ENCODE measurements around the gene RALGDS. TPM values are rescaled to one million over a fixed set of nuclear protein-coding genes. Genes with fewer than 3 reads are reported as not detected.
A peak's percentile ranks its signal among the peaks of the same experiment; 100 is the strongest.
"Not testable (repeated sequence)": the region's sequence is repeated elsewhere in the genome, so short reads cannot be mapped to it uniquely, and the experiment has no call there.

Gene RALGDS
- total RNA-seq, 2 experiments from 2014 or later: 79.1 to 92.3 TPM

DNA sequence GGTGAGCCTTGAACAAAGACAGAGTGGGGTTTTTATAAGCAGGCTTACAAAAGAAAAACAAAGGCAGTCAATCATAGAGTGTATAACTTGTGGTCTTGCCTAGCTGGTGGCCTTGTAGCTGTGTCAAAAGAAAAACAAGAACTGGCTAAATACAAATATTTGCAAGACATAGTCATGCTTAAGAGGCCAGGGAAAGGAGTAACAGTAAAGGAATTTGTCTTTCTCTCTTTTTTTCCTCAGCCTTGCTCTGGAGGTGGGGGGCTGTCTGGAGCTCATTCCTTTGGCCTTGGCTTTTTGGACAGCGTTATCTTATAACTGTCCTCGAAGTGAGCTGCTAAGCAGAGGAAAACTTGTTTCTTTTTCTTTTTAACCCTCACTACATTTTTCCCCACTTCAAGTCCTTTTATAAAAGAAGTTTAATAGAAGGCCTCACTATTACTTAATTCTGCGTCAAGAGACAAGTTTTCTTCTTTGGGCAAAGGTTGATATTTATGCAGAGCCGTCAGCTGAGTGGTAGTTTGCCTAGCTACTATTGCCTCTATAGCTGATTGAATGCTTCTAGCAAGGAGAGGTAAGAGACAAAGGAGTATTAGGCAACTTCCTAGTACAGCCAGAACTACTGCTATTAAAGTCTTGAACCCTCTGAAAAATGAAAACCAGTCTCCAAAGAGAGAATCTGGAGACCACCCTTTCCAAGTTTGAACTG lies 45.0 kb downstream of the RALGDS start:
- POLR2A ChIA-PET: no interaction called here
- no peaks in the 10 kb centered on the region for H3K9me3 Mint-ChIP-seq
- H3K27me3 Mint-ChIP-seq: peaks cover 19% of the 10 kb centered on the region
- DNase-seq: no peak
- CTCF ChIA-PET: interaction anchor here (1.3 to 1.5 kb wide), 2 partner anchors 53 to 68 kb away, joined by 3 to 4 read pairs; no protein-coding TSS in a partner anchor
- peaks cover 4% of the 10 kb centered on the region for H3K36me3 Mint-ChIP-seq (ENCODE audit: low read depth)
- H3K27ac Mint-ChIP-seq: no peak overlapping the region
- no peaks in the 10 kb centered on the region for H3K4me1 Mint-ChIP-seq
- no peak overlapping the region for H3K4me3 Mint-ChIP-seq

DNA sequence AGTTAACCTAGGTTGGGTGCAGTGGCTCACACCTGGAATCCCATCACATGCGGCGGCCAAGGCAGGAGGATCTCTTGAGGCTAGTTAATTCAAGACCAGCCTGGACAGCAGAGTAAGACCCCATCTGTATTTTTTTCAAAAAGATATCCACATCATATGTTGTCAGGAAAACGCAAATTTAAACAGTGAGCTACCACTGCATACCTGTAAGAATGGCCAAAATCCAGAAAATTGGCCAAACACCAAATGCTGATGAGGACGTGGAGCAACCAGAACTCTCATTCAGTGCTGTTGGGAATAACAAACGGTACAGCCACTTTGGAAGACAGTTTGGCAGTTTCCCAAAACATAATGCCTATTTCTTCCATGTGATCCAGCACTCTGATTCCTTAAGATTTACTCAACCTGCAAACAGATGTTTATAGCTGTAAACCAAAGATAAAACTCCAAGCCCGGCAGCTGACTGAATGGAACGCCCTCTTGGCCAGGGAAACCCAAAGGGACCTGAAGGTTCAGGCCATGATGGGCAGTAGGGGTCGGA lies 46.9 kb downstream of the RALGDS start:
- Mint-ChIP-seq H3K4me1 (no peaks in the 10 kb centered on the region), H3K9me3 (no peaks in the 10 kb centered on the region), H3K27ac (no peak overlapping the region), H3K36me3 (ENCODE audit: low read depth) (peaks cover 4% of the 10 kb centered on the region), H3K4me3 (no peak overlapping the region), H3K27me3 (peaks cover 7% of the 10 kb centered on the region)
- CTCF ChIA-PET: interaction anchor here (1.3 kb wide), 1 partner anchor 52 kb away, joined by 6 read pairs; no protein-coding TSS in a partner anchor
- no peak for DNase-seq
- POLR2A ChIA-PET: no interaction called here

DNA sequence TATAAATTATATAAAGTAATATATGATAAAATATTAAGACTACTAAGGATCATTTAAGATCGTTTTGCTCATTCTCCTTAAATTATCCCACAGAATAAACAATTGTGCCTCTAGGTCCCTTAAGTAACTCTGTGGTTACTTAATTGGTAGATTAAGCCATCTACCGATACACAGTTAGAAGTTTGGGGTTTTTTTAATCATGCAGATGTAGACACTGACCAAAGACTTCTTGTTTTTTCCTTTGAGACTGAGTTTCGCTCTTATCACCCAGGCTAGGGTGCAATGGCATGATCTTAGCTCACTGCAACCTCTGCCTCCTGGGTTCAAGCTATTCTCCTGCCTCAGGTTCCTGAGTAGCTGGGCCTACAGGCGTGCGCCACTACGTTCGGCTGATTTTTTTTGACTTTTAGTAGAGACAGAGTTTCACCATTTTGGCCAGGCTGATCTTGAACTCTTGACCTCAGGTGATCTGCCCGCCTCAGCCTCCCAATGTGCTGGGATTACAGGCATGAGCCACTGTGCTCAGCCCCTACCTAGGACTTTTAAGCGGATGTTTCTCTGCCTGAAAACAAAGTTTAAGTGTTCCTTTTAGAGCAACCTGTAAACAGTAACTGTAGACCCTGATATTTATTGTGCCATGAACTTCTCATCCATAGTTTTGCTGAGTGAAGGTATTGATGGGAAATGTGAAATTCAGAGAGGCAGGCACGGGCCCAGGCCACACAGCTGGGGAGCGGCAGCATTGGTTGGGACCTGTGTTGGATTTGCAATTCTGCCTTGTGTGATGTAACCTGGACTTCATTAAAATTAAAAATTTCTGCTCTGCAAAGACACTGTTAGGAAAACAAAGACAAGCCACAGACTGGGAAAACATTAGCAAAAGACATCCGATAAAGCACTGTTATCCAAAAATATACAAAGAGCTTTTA lies 47.7 kb downstream of the RALGDS start:
- DNase-seq: no peak
- Mint-ChIP-seq H3K4me3 (no peak overlapping the region), H3K36me3 (ENCODE audit: low read depth) (peaks cover 4% of the 10 kb centered on the region), H3K27me3 (peaks cover 7% of the 10 kb centered on the region), H3K9me3 (no peaks in the 10 kb centered on the region), H3K4me1 (no peaks in the 10 kb centered on the region), H3K27ac (no peak overlapping the region)
- CTCF ChIA-PET: interaction anchor here (1.3 kb wide), 1 partner anchor 51 kb away, joined by 6 read pairs; no protein-coding TSS in a partner anchor
- POLR2A ChIA-PET: no interaction called here

DNA sequence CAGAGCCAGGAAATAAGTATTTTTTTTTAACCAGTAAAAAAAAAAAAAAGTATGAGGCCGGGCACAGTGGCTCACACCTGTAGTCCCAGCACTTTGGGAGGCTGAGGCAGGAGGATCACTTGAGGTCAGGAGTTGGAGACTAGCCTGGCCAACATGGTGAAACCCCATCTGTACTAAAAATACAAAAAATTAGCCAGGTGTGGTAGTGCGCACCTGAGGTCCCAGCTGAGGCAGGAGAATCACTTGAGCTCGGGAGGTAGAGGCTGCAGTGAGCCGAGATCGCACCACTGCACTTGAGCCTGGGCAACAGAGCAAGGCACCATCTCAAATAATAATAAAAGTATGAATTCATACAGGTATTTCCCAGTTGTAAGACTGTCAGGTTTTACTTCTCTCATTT lies 48.8 kb downstream of the RALGDS start:
- POLR2A ChIA-PET, CTCF ChIA-PET, DNase-seq: not testable (repeated sequence)

DNA sequence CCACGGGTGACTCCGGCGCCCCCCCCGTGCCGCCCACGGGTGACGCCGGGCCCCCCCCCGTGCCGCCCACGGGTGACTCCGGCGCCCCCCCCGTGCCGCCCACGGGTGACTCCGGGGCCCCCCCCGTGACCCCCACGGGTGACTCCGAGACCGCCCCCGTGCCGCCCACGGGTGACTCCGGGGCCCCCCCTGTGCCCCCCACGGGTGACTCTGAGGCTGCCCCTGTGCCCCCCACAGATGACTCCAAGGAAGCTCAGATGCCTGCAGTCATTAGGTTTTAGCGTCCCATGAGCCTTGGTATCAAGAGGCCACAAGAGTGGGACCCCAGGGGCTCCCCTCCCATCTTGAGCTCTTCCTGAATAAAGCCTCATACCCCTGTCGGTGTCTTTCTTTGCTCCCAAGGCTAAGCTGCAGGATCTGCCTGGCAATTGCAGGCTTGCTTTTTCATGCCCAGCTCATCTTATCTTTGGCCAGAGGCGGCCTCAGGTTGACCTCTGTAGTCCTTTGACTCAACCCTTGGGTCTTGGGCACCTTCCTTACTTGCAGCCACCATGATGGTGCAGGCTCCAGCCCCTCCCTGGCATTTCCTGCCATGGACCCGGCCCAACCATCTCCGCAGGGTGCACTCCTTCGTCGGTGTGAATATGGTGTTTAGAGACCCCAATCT lies 49.4 kb downstream of the RALGDS start:
- Mint-ChIP-seq H3K36me3 (ENCODE audit: low read depth) (peaks cover 4% of the 10 kb centered on the region), H3K27ac (no peak overlapping the region), H3K27me3 (peaks cover 7% of the 10 kb centered on the region), H3K4me1 (no peaks in the 10 kb centered on the region), H3K4me3 (no peak overlapping the region), H3K9me3 (no peaks in the 10 kb centered on the region)
- no peak for DNase-seq
- ChIA-PET CTCF (no interaction called here), POLR2A (interaction anchor here (0.6 kb wide), 1 partner anchor 87 kb away, joined by 5 read pairs; no protein-coding TSS in a partner anchor)

More for the DNA sequence above, 48.8 kb downstream of the RALGDS start:
- not testable (repeated sequence) for H3K4me1 Mint-ChIP-seq; H3K36me3 Mint-ChIP-seq (ENCODE audit: low read depth); H3K9me3 Mint-ChIP-seq; H3K27me3 Mint-ChIP-seq; H3K27ac Mint-ChIP-seq; H3K4me3 Mint-ChIP-seq

DNA sequence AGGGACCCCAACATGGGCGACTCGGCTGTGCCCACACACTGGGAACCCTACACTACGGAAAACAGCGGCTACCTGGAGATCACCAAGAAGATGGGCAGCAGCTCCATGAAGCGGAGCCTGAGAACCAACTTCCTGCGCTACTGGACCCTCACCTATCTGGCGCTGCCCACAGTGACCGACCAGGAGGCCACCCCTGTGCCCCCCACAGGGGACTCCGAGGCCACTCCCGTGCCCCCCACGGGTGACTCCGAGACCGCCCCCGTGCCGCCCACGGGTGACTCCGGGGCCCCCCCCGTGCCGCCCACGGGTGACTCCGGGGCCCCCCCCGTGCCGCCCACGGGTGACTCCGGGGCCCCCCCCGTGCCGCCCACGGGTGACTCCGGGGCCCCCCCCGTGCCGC lies 50.1 kb downstream of the RALGDS start:
- H3K27me3 Mint-ChIP-seq; H3K27ac Mint-ChIP-seq; H3K4me3 Mint-ChIP-seq; H3K36me3 Mint-ChIP-seq (ENCODE audit: low read depth); H3K9me3 Mint-ChIP-seq; DNase-seq; CTCF ChIA-PET; H3K4me1 Mint-ChIP-seq: not testable (repeated sequence)
- POLR2A ChIA-PET: interaction anchor here (0.6 kb wide), 1 partner anchor 88 kb away, joined by 5 read pairs; no protein-coding TSS in a partner anchor

DNA sequence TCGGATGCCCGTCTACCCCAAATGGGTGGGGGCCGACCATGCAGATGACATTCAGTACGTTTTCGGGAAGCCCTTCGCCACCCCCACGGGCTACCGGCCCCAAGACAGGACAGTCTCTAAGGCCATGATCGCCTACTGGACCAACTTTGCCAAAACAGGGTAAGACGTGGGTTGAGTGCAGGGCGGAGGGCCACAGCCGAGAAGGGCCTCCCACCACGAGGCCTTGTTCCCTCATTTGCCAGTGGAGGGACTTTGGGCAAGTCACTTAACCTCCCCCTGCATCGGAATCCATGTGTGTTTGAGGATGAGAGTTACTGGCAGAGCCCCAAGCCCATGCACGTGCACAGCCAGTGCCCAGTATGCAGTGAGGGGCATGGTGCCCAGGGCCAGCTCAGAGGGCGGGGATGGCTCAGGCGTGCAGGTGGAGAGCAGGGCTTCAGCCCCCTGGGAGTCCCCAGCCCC lies 50.5 kb downstream of the RALGDS start:
- POLR2A ChIA-PET; H3K36me3 Mint-ChIP-seq (ENCODE audit: low read depth); CTCF ChIA-PET; DNase-seq; H3K27me3 Mint-ChIP-seq; H3K27ac Mint-ChIP-seq; H3K4me1 Mint-ChIP-seq; H3K9me3 Mint-ChIP-seq; H3K4me3 Mint-ChIP-seq: not testable (repeated sequence)

DNA sequence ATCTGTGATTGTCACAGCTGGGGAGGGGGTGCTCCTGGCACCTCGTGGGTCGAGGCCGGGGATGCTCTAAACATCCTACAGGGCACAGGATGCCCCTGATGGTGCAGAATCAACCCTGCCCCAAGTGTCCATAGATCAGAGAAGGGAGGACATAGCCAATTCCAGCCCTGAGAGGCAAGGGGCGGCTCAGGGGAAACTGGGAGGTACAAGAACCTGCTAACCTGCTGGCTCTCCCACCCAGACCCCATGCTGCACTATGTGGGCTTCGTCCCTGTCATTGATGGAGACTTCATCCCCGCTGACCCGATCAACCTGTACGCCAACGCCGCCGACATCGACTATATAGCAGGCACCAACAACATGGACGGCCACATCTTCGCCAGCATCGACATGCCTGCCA lies 52.6 kb downstream of the RALGDS start:
- DNase-seq; H3K27me3 Mint-ChIP-seq; H3K9me3 Mint-ChIP-seq; H3K4me3 Mint-ChIP-seq; H3K36me3 Mint-ChIP-seq (ENCODE audit: low read depth); H3K27ac Mint-ChIP-seq; H3K4me1 Mint-ChIP-seq; POLR2A ChIA-PET: not testable (repeated sequence)
- CTCF ChIA-PET: interaction anchor here (1.5 kb wide), 1 partner anchor 11 kb away, joined by 4 read pairs; no protein-coding TSS in a partner anchor

DNA sequence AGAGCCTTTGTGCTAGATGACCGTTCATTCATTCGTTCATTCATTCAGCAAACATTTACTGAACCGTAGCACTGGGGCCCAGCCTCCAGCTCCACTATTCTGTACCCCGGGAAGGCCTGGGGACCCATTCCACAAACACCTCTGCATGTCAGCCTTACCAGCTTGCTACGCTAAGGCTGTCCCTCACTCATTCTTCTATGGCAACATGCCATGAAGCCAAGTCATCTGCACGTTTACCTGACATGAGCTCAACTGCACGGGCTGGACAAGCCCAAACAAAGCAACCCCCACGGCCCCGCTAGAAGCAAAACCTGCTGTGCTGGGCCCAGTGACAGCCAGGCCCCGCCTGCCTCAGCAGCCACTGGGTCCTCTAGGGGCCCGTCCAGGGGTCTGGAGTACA lies 53.2 kb downstream of the RALGDS start:
- DNase-seq: no peak
- POLR2A ChIA-PET: no interaction called here
- H3K36me3 Mint-ChIP-seq (ENCODE audit: low read depth): peaks cover 4% of the 10 kb centered on the region

DNA sequence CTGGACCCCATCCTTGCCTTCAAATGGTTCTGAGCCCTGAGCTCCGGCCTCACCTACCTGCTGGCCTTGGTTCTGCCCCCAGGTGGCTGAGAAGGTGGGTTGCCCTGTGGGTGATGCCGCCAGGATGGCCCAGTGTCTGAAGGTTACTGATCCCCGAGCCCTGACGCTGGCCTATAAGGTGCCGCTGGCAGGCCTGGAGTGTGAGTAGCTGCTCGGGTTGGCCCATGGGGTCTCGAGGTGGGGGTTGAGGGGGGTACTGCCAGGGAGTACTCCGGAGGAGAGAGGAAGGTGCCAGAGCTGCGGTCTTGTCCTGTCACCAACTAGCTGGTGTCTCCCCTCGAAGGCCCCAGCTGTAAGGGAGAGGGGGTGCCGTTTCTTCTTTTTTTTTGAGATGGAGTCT lies 54.0 kb downstream of the RALGDS start:
- CTCF ChIA-PET: interaction anchor here (1.2 to 1.5 kb wide), 2 partner anchors 9 to 45 kb away, joined by 3 to 4 read pairs; no protein-coding TSS in a partner anchor
- peaks cover 4% of the 10 kb centered on the region for H3K36me3 Mint-ChIP-seq (ENCODE audit: low read depth)
- no peak overlapping the region for H3K4me3 Mint-ChIP-seq
- H3K27me3 Mint-ChIP-seq: no peaks in the 10 kb centered on the region
- no peak for DNase-seq
- POLR2A ChIA-PET: no interaction called here
- no peaks in the 10 kb centered on the region for H3K9me3 Mint-ChIP-seq
- no peak overlapping the region for H3K27ac Mint-ChIP-seq
- H3K4me1 Mint-ChIP-seq: peaks cover 8% of the 10 kb centered on the region

More for the DNA sequence above, 53.2 kb downstream of the RALGDS start:
- CTCF ChIA-PET: interaction anchor here (1.2 to 1.5 kb wide), 2 partner anchors 10 to 46 kb away, joined by 3 to 4 read pairs; no protein-coding TSS in a partner anchor
- H3K27me3 Mint-ChIP-seq: no peaks in the 10 kb centered on the region
- no peaks in the 10 kb centered on the region for H3K9me3 Mint-ChIP-seq
- H3K4me3 Mint-ChIP-seq: no peak overlapping the region
- H3K4me1 Mint-ChIP-seq: peaks cover 5% of the 10 kb centered on the region
- no peak overlapping the region for H3K27ac Mint-ChIP-seq

DNA sequence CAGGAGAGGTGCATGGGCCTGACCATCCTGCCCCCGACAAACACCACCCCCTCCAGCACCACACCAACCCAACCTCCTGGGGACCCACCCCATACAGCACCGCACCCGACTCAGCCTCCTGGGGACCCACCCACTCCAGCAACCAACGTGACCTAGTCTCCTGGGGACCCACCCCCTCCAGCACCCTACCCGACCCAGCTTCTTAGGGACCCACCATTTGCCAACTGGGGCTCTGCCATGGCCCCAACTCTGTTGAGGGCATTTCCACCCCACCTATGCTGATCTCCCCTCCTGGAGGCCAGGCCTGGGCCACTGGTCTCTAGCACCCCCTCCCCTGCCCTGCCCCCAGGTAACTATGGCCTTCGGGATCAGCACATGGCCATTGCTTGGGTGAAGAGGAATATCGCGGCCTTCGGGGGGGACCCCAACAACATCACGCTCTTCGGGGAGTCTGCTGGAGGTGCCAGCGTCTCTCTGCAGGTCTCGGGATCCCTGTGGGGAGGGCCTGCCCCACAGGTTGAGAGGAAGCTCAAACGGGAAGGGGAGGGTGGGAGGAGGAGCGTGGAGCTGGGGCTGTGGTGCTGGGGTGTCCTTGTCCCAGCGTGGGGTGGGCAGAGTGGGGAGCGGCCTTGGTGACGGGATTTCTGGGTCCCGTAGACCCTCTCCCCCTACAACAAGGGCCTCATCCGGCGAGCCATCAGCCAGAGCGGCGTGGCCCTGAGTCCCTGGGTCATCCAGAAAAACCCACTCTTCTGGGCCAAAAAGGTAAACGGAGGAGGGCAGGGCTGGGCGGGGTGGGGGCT lies 54.7 kb downstream of the RALGDS start:
- Mint-ChIP-seq H3K27ac (peak overlapping the region; percentile 13), H3K27me3 (no peaks in the 10 kb centered on the region), H3K4me3 (no peak overlapping the region), H3K9me3 (no peaks in the 10 kb centered on the region), H3K4me1 (peaks cover 9% of the 10 kb centered on the region), H3K36me3 (ENCODE audit: low read depth) (no peaks in the 10 kb centered on the region)
- no peak for DNase-seq
- POLR2A ChIA-PET: interaction anchor here (0.7 kb wide), 1 partner anchor 238 kb away, joined by 7 read pairs; no protein-coding TSS in a partner anchor
- CTCF ChIA-PET: interaction anchor here (1.0 to 1.2 kb wide), 2 partner anchors 44 to 78 kb away, joined by 3 to 4 read pairs; no protein-coding TSS in a partner anchor

DNA sequence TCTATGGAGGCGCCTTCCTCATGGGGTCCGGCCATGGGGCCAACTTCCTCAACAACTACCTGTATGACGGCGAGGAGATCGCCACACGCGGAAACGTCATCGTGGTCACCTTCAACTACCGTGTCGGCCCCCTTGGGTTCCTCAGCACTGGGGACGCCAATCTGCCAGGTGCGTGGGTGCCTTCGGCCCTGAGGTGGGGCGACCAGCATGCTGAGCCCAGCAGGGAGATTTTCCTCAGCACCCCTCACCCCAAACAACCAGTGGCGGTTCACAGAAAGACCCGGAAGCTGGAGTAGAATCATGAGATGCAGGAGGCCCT lies 56.0 kb downstream of the RALGDS start:
- POLR2A ChIA-PET: no interaction called here
- Mint-ChIP-seq H3K4me3 (no peak overlapping the region), H3K36me3 (ENCODE audit: low read depth) (no peaks in the 10 kb centered on the region), H3K4me1 (peaks cover 20% of the 10 kb centered on the region), H3K27me3 (no peaks in the 10 kb centered on the region), H3K27ac (no peak overlapping the region), H3K9me3 (no peaks in the 10 kb centered on the region)
- DNase-seq: no peak
- CTCF ChIA-PET: no interaction called here
